ENCODE data around the gene WWOX. TPM values are rescaled to one million over a fixed set of nuclear protein-coding genes. Genes with fewer than 3 reads are reported as not detected.

WWOX gene
- total and polyA plus RNA-seq, 2 of the 13 experiments (the other 11 are each of a cell fraction or from before 2014, with no cell fraction given), result 9.1 to 37.4 TPM

DNA sequence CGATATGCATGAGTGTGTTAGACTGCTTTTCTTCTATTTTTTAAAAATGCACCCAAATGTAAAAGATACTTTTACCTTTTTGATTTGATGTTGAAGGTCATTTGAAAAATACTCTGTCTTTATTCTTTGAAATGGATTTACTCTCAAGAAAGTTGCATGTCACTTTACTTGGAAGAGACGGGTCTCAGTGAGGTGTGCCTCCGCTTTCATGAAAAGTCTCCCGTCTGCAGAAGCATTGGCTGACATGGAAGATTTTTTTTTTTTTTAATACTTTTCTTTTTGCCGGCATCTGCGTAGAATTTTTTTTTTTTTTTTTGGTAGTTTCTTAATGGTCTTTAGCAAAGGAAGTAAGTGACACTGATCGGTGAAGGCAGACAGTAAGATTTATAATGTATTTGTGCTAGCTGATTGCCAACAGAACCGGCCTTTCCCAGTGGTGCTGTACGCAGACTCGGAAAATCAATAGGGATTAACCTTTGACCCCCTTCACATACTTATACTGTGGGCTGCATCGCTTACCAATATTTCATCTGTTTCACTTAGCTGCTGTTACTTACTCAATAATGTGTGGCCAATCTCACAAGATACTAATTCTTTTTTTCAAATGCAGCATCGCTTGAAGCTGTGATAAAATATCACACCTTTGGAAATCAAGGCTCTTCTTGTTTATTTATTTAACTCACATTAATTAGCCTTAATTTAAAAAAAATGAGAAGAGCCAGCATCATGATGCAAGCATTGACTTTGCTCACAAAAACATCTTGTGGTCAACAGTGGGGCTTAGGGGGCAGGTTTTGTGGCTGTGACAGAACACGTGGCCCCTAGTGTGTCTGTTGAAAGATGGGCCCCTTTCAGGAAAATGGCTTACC is 383.9 kb downstream of the WWOX start (continued):
- TF ChIP-seq ZNF75D (CRISPR knock-in tag; IDR thresholded peaks at IDR 0.05; ENCODE audit: borderline replicate concordance) (no peak), AKAP8 (CRISPR knock-in tag; IDR thresholded peaks at IDR 0.05) (0 out of 2 replicates have a peak, but pooled peaks have one; percentile 34), ZNF20 (CRISPR knock-in tag; IDR thresholded peaks at IDR 0.05) (no peak), ZNF234 (CRISPR knock-in tag; conservative IDR thresholded peaks at IDR 0.05) (0 out of 2 replicates have a peak, but pooled peaks have one; percentile 49), KLF16 (CRISPR knock-in tag; IDR thresholded peaks at IDR 0.05) (no peak), ZNF549 (CRISPR knock-in tag; IDR thresholded peaks at IDR 0.05) (no peak), ZFP36L1 (CRISPR knock-in tag; IDR thresholded peaks at IDR 0.05) (no peak; the same call in 1 of the 2 replicates), ZNF713 (CRISPR knock-in tag; IDR thresholded peaks at IDR 0.05) (no peak), HMG20A (CRISPR knock-in tag; IDR thresholded peaks at IDR 0.05; ENCODE audit: borderline replicate concordance) (peak; percentile 94), ARNT (IDR thresholded peaks at IDR 0.05) (no peak), CEBPG (CRISPR knock-in tag; IDR thresholded peaks at IDR 0.05) (peak; percentile 71), SMC3 (IDR thresholded peaks at IDR 0.05; ENCODE audit: low read length) (peak; percentile 21; the same call in 1 of the 2 replicates), ZNF10 (CRISPR knock-in tag; IDR thresholded peaks at IDR 0.05; ENCODE audit: borderline replicate concordance, low read depth) (no peak), SMARCE1 (IDR thresholded peaks at IDR 0.05; ENCODE audit: borderline replicate concordance) (no peak), ZNF577 (CRISPR knock-in tag; IDR thresholded peaks at IDR 0.05; ENCODE audit: borderline replicate concordance, low read depth) (no peak), MAZ (IDR thresholded peaks at IDR 0.05; ENCODE audit: borderline replicate concordance, low read depth, low read length) (no peak), MAZ (CRISPR knock-in tag; IDR thresholded peaks at IDR 0.05; ENCODE audit: low read depth) (no peak), ZNF205 (CRISPR knock-in tag; IDR thresholded peaks at IDR 0.05) (0 out of 2 replicates have a peak, but pooled peaks have one; percentile 48), PRMT3 (CRISPR knock-in tag; IDR thresholded peaks at IDR 0.05; ENCODE audit: borderline replicate concordance, low read depth) (no peak), ZNF430 (CRISPR knock-in tag; IDR thresholded peaks at IDR 0.05) (no peak), ZSCAN20 (CRISPR knock-in tag; IDR thresholded peaks at IDR 0.05; ENCODE audit: borderline replicate concordance) (no peak), ZFP1 (CRISPR knock-in tag; IDR thresholded peaks at IDR 0.05) (peak; percentile 55; the same call in 1 of the 2 replicates), ZNF282 (IDR thresholded peaks at IDR 0.05; ENCODE audit: partially characterized antibody) (no peak)
- TF ChIP-seq, protein P1, sequence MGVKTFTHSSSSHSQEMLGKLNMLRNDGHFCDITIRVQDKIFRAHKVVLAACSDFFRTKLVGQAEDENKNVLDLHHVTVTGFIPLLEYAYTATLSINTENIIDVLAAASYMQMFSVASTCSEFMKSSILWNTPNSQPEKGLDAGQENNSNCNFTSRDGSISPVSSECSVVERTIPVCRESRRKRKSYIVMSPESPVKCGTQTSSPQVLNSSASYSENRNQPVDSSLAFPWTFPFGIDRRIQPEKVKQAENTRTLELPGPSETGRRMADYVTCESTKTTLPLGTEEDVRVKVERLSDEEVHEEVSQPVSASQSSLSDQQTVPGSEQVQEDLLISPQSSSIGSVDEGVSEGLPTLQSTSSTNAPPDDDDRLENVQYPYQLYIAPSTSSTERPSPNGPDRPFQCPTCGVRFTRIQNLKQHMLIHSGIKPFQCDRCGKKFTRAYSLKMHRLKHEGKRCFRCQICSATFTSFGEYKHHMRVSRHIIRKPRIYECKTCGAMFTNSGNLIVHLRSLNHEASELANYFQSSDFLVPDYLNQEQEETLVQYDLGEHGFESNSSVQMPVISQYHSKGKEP (CRISPR knock-in tag; IDR thresholded peaks at IDR 0.05), result no peak
- TF ChIP-seq, protein P2, sequence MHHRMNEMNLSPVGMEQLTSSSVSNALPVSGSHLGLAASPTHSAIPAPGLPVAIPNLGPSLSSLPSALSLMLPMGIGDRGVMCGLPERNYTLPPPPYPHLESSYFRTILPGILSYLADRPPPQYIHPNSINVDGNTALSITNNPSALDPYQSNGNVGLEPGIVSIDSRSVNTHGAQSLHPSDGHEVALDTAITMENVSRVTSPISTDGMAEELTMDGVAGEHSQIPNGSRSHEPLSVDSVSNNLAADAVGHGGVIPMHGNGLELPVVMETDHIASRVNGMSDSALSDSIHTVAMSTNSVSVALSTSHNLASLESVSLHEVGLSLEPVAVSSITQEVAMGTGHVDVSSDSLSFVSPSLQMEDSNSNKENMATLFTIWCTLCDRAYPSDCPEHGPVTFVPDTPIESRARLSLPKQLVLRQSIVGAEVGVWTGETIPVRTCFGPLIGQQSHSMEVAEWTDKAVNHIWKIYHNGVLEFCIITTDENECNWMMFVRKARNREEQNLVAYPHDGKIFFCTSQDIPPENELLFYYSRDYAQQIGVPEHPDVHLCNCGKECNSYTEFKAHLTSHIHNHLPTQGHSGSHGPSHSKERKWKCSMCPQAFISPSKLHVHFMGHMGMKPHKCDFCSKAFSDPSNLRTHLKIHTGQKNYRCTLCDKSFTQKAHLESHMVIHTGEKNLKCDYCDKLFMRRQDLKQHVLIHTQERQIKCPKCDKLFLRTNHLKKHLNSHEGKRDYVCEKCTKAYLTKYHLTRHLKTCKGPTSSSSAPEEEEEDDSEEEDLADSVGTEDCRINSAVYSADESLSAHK (CRISPR knock-in tag; IDR thresholded peaks at IDR 0.05; ENCODE audit: borderline replicate concordance), result no peak
- TF ChIP-seq, protein P3, sequence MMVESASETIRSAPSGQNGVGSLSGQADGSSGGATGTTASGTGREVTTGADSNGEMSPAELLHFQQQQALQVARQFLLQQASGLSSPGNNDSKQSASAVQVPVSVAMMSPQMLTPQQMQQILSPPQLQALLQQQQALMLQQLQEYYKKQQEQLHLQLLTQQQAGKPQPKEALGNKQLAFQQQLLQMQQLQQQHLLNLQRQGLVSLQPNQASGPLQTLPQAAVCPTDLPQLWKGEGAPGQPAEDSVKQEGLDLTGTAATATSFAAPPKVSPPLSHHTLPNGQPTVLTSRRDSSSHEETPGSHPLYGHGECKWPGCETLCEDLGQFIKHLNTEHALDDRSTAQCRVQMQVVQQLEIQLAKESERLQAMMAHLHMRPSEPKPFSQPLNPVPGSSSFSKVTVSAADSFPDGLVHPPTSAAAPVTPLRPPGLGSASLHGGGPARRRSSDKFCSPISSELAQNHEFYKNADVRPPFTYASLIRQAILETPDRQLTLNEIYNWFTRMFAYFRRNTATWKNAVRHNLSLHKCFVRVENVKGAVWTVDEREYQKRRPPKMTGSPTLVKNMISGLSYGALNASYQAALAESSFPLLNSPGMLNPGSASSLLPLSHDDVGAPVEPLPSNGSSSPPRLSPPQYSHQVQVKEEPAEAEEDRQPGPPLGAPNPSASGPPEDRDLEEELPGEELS (CRISPR knock-in tag; IDR thresholded peaks at IDR 0.05), result peak; percentile 84
